Mucosa of descending colon (tissue), 3 donors: Measurements from ENCODE around the gene CFAP61. TPM values are rescaled to one million over a fixed set of nuclear protein-coding genes. Genes with fewer than 3 reads are reported as not detected.

Source experiments
- ATAC-seq: fragments of 200-7000 bp; cut with Tn5 transposase; one replicate; pipeline ENCODE4 v1.9.1; 2020; ENCODE audit warnings: mild to moderate bottlenecking, moderate library complexity
- DNase-seq, 3 donors: peaks; one replicate each; pipeline ENCODE4 v3.0.0-alpha.2; 2020
- H3K36me3 ChIP-seq: fragments of 200-600 bp; one replicate; pipeline ENCODE4 v1.8.0; 2021; ENCODE audit warnings: low read depth, mild to moderate bottlenecking
- H3K4me1 ChIP-seq: fragments of 200-600 bp; one replicate; pipeline ENCODE4 v1.8.0; 2021; ENCODE audit warnings: low read depth, mild to moderate bottlenecking
- H3K4me3 ChIP-seq: fragments of 200-600 bp; one replicate; pipeline ENCODE4 v1.8.0; 2021; ENCODE audit warnings: mild to moderate bottlenecking
- H3K9me3 ChIP-seq: fragments of 200-600 bp; one replicate; pipeline ENCODE4 v1.8.0; 2021; ENCODE audit warnings: mild to moderate bottlenecking
- intact Hi-C, 2 donors: fragments of 100-400 bp; cut with DNase I in 1 of 2; cut with micrococcal nuclease in 1 of 2; formaldehyde crosslinking; loops; one replicate each; pipeline versions ENCODE4 v1.11.0 to v1.11.1; 2022; cut with DNase I, micrococcal nuclease
- total RNA-seq, 3 donors: library from RNA; stranded (reverse); fragmentation: NEBNext Ultra II Directional in 2 of 3; extraction: Animal tissue kit (Norgen Biotek cat#: 25700) in 2 of 3; gene quantifications; one replicate each; pipeline versions ENCODE4 v1.2.1 to v1.2.4, GENCODE V29; 2021 to 2023
- TF ChIP-seq, protein P1 (sequence below): fragments of 200-600 bp; IDR thresholded peaks from one replicate; pipeline ENCODE4 v1.8.0; 2022; ENCODE audit warnings: antibody characterized with exemption, mild to moderate bottlenecking
- donor health status: DM: no; HTN: no; CAD: no; lungs with moderate emphysema.
- donor health status: DM: no; HTN: no; CAD: no.
- donor health status: DM: no; HTN: yes; CAD: no.

The CFAP61 gene
- total RNA-seq, 3 donors from 2014 or later = 0.35 to 0.79 TPM; not detected in 1

DNA sequence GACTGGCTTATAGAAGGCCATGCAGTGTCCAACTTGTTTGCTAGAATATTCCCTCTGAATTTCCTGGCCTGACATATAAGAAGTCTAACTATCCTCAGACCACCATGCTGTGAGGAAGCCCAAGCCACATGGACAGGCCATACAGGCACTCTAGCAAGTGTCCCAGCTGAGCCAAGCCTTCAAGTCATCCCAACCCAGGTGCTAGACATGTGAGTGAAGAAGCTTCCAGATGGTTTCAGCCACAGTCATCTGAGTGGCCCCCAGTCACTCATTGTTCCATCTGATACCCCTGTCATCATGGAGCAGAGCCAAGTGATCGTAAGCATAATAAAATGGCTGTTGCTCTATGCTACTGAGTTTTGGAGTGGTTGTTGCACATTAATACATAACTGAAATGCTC is 269.6 kb downstream of the CFAP61 start:
- Histone ChIP-seq H3K4me1 (no peaks in the 10 kb centered on the region), H3K9me3 (no peaks in the 10 kb centered on the region), H3K4me3 (no peak overlapping the region), H3K36me3 (no peaks in the 10 kb centered on the region)
- intact Hi-C loops = no loop called here
- ATAC-seq (no peak), DNase-seq (no peak)
- TF ChIP-seq, protein P1, sequence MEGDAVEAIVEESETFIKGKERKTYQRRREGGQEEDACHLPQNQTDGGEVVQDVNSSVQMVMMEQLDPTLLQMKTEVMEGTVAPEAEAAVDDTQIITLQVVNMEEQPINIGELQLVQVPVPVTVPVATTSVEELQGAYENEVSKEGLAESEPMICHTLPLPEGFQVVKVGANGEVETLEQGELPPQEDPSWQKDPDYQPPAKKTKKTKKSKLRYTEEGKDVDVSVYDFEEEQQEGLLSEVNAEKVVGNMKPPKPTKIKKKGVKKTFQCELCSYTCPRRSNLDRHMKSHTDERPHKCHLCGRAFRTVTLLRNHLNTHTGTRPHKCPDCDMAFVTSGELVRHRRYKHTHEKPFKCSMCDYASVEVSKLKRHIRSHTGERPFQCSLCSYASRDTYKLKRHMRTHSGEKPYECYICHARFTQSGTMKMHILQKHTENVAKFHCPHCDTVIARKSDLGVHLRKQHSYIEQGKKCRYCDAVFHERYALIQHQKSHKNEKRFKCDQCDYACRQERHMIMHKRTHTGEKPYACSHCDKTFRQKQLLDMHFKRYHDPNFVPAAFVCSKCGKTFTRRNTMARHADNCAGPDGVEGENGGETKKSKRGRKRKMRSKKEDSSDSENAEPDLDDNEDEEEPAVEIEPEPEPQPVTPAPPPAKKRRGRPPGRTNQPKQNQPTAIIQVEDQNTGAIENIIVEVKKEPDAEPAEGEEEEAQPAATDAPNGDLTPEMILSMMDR = no peak

DNA sequence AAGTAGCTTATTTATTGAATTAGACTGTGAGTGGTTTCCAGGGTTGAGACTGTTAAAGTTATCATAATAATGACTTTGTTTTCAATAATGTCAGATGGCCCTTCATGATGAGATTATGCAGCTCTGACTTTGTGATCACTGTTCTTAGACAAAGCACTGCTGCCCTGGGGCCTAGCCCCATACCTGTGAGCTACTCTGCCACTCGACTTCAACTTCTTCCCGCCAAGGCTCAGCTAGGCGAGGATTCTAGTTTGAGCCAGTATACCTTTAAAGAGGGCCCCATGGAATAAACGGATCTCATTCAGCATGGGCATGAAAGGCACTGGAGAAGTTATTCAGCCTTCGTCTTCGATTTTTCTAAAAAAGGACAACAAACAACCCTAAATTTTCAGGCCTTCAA is 270.6 kb downstream of the CFAP61 start:
- intact Hi-C loops = no loop called here

DNA sequence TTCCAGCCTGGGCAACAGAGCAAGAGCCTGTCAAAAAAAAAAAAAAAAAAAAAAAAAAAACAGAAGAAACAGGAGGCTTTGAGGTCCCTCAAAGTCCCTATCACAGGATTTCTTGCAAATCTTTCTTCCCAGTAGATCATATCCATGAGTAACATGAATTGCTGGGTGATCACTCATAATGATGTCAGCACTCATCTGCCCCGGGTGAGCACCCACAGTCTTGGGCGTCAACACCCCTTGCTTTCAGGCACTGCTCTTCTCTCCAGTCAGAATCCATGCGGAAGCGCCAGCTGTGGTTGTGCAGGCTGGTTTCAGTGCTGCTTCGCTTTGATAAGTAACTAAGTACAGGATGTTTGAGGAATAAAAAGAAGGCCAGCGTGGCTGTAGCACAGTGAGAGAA is 275.4 kb downstream of the CFAP61 start:
- ATAC-seq (no peak), DNase-seq (no peak)
- Histone ChIP-seq H3K9me3 (no peaks in the 10 kb centered on the region), H3K36me3 (no peaks in the 10 kb centered on the region), H3K4me3 (no peak overlapping the region), H3K4me1 (no peaks in the 10 kb centered on the region)
- TF ChIP-seq, protein P1 = no peak
- intact Hi-C loops = no loop called here

More for the DNA sequence above, 270.6 kb downstream of the CFAP61 start:
- ATAC-seq (no peak), DNase-seq (no peak)
- H3K4me3 ChIP-seq = no peak overlapping the region
- no peaks in the 10 kb centered on the region for H3K4me1 ChIP-seq
- TF ChIP-seq, protein P1 = no peak
- H3K9me3 ChIP-seq = no peaks in the 10 kb centered on the region
- no peaks in the 10 kb centered on the region for H3K36me3 ChIP-seq

DNA sequence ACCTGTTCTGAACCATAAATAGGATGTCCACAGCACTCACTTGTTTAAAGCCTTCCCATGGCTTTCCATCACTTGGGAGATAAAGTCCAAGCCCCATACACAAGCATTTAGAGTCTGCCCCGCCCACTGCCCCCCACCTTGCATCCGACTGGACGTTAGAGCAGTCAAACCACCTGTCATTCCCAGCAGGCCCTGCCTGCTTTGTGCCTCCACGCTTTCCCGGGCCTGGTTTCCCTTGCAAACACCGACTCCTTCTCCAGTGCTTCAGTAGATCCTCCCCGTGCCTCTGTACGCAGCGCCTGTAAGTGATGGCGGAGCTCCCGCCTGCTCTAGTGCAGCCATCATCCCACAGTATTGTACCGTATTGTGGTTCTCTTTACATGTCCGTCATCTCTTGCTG is 277.2 kb downstream of the CFAP61 start:
- intact Hi-C loops = no loop called here
- TF ChIP-seq, protein P1 = no peak
- no peaks in the 10 kb centered on the region for H3K9me3 ChIP-seq
- no peak for DNase-seq
- ATAC-seq = no peak
- H3K4me1 ChIP-seq = no peaks in the 10 kb centered on the region
- no peak overlapping the region for H3K4me3 ChIP-seq
- H3K36me3 ChIP-seq = no peaks in the 10 kb centered on the region

DNA sequence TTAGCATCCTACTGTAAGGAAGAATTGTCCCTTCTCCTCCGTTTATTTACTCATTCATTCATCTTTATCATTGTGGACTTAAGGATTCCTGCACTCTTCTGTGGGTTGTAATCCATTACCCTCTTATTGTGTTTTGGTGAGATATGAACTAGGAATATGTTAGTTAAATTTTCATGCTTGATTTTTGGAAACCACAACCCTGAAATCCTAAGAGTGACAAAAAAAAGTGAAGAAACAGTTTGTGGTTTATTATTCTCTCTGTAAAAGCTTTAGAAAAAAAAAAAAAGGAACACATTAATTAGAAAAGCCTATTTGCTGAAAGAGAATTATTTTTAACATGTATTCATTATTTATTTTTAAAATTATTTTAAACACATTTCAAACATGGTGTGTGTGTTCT is 278.8 kb downstream of the CFAP61 start:
- Histone ChIP-seq H3K36me3 (no peaks in the 10 kb centered on the region), H3K4me1 (no peaks in the 10 kb centered on the region), H3K4me3 (no peak overlapping the region), H3K9me3 (no peaks in the 10 kb centered on the region)
- DNase-seq (no peak), ATAC-seq (no peak)
- TF ChIP-seq, protein P1 = no peak
- intact Hi-C loops = no loop called here

DNA sequence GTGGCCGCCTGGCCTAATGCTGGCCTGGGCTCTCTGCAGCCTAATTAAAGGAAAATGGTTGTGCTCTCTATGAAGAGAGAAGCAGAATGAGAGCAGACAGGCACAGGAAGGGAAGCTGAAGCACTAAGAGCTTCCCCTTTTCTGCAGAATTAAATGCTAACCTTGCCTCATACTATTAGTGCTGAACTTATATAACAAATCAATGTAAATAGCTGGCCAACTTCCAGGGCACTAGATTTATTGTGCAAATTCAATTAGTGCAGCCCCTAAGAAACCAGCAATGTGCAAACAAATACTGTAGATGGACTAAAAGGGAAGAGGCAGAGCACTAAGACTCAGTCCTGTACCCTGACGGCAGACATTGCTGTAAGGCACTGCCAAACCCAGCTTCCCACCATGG is 279.5 kb downstream of the CFAP61 start:
- Histone ChIP-seq H3K36me3 (no peaks in the 10 kb centered on the region), H3K9me3 (no peaks in the 10 kb centered on the region), H3K4me3 (no peak overlapping the region), H3K4me1 (no peaks in the 10 kb centered on the region)
- intact Hi-C loops = no loop called here
- DNase-seq (no peak), ATAC-seq (no peak)
- TF ChIP-seq, protein P1 = no peak
